Retinal pigment epithelial cell (primary cell): ENCODE results near the gene COL16A1.

Experiments
- DNase-seq: peaks from one replicate; pipeline ENCODE4 v3.0.0-alpha.2; 2010; ENCODE audit warnings: low read depth
- H3K4me3 ChIP-seq: 2 replicates; pipeline ENCODE4 v1.5.1; 2011; ENCODE audit warnings: mild to moderate bottlenecking, low read length, control low read depth, moderate library complexity
- TF ChIP-seq, protein P1 (sequence below): conservative IDR thresholded peaks from 2 replicates; pipeline ENCODE4 v1.5.1; 2011; ENCODE audit warnings: low read depth, low read length, control low read depth, inconsistent platforms

COL16A1 gene

DNA sequence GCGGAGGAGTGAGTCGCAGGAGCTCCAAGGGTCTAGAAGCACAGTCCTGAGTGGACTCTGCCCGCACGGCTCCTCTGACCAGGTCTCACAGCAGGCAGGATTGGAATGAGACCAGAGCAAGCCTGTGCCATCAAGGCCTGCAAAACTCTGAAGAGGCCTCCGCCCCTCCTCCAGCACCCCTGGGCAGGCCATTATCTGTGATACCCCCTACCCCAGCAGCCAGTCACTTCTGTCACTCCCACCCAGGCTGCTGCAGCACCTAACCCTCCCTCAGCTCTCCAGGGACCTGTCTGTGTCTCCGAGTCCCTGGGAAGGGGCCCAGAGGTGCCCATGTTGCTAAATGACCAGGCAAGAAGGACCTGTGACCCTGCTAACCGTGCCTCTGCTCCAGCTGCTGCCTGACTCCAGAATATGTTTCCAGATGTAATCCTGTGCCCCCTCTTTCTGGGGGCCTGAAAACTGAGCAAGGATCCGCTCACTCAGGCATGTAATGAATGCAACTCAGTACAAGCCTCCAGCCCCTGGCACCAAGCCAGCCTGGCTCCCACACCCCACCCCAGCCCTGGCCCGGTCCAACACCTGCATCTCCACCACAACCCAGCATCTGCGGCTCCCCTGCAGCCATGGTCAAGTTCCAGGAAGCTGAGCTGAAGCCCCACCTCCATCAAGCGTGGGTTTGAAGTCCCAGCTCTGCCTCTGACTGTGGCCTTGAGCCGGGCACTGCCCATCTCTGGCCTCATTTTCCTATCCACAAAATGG lies 22.1 kb upstream of the COL16A1 start:
- no peak for DNase-seq
- no peak overlapping the region for H3K4me3 ChIP-seq
- TF ChIP-seq, protein P1, sequence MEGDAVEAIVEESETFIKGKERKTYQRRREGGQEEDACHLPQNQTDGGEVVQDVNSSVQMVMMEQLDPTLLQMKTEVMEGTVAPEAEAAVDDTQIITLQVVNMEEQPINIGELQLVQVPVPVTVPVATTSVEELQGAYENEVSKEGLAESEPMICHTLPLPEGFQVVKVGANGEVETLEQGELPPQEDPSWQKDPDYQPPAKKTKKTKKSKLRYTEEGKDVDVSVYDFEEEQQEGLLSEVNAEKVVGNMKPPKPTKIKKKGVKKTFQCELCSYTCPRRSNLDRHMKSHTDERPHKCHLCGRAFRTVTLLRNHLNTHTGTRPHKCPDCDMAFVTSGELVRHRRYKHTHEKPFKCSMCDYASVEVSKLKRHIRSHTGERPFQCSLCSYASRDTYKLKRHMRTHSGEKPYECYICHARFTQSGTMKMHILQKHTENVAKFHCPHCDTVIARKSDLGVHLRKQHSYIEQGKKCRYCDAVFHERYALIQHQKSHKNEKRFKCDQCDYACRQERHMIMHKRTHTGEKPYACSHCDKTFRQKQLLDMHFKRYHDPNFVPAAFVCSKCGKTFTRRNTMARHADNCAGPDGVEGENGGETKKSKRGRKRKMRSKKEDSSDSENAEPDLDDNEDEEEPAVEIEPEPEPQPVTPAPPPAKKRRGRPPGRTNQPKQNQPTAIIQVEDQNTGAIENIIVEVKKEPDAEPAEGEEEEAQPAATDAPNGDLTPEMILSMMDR: no peak

- TF ChIP-seq, protein P1: no peak
- no peak for DNase-seq
- H3K4me3 ChIP-seq: no peak overlapping the region
These were observed 21.3 kb upstream of the COL16A1 start for GRCh38 chr1:31725134-31725533.

GRCh38 chr1:31723828-31724359 lies 20.1 kb upstream of the COL16A1 start:
- TF ChIP-seq, protein P1: no peak
- no peak for DNase-seq
- no peak overlapping the region for H3K4me3 ChIP-seq

DNA sequence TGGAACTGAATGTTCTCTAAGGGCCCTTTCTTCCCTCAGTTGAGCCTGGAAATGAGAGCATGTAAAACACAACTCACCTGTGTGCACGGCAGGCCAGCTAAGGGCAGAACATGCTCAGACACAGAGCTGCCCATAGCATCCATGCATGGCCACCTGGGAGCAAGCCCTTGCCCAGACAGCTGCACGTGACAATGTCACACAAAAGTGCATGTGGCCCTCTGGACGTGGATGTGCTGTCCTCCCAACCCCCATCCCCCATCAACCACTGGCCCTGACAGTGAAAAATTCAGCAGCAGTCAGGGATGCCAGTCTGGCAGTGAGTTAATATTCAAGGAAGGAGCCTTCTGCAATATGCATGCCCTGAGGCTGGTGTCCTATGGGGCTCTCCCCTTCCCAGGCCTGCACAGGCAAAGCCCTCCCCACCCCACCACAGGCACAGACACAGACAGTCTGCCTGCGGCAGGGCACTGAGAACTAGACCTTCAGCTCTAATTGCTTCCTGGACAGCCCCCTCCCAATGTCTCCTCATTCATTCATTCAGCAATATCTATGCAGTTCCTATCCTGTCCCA lies 14.6 kb upstream of the COL16A1 start:
- TF ChIP-seq, protein P1: no peak
- DNase-seq: no peak
- H3K4me3 ChIP-seq: no peak overlapping the region

- TF ChIP-seq, protein P1: no peak
- no peak for DNase-seq
- H3K4me3 ChIP-seq: no peak overlapping the region
These were observed 13.5 kb upstream of the COL16A1 start for GRCh38 chr1:31717341-31717740.

GRCh38 chr1:31715873-31716220 lies 12.0 kb upstream of the COL16A1 start:
- DNase-seq: no peak
- TF ChIP-seq, protein P1: no peak
- no peak overlapping the region for H3K4me3 ChIP-seq
